Activated T-cell treated with anti-CD3 and anti-CD28 coated beads, Interleukin-2, amount 50 U/mL, for 48 hours (primary cell): ENCODE data around the gene THOC2.
"Not testable (repeated sequence)": the region's sequence is repeated elsewhere in the genome, so short reads cannot be mapped to it uniquely, and the experiment has no call there.

Experiments used
- DNase-seq, 2 experiments: peaks; one replicate each; pipeline ENCODE4 v3.0.0-alpha.2; 2020

THOC2 gene

DNA sequence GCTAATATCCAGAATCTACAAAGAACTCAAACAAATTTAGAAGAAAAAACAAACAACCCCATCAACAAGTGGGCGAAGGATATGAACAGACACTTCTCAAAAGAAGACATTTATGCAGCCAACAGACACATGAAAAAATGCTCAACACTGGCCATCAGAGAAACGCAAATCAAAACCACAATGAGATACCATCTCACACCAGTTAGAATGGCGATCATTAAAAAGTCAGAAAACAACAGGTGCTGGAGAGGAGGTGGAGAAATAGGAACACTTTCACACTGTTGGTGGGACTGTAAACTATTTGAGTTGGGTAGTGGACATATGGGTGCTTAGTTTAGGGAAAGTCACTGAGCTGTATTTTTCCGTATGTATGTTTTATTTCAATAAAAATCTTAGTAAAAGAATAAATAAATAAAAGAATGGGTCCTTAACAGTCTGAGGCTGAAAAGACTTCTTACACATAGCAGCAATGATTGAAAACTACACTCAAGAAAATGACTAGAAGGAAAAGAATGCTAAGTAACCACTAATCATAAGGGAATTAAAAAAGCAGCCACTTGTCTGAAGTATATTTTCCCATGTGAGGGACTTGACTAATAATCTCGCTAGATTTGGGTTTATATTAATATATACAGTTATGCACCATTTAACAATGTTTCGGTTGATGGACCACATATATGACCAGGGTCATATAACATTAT lies 68.2 kb downstream of the THOC2 start:
- DNase-seq: not testable (repeated sequence)

DNA sequence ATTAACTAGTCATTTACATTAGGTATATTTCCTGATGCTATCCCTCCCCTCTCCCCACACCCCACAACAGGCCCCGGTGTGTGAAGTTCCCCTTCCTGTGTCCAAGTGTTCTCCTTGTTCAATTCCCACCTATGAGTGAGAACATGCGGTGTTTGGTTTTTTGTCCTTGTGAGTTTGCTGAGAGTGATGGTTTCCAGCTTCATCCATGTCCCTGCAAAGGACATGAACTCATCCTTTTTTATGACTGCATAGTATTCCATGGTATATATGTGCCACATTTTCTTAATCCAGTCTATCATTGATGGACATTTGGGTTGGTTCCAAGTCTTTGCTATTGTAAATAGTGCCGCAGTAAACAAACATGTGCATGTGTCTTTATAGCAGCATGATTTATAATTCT lies 69.1 kb downstream of the THOC2 start:
- DNase-seq: not testable (repeated sequence)

DNA sequence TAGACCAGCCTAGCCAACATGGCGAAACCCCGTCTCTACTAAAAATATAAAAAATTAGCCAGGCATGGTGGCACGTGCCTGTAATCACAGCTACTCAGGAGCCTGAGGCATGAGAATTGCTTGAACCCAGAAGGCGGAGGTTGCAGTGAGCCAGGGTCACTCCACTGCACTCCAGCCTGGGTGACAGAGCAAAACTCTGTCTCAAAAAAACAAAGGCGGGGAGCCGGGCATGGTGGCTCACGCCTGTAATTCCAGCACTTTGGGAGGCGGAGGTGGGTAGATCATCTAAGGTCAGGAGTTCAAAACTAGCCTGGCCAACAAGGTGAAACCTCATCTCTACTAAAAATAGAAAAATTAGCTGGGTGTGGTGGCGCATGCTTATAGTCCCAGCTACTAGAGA lies 76.3 kb downstream of the THOC2 start:
- not testable (repeated sequence) for DNase-seq

DNA sequence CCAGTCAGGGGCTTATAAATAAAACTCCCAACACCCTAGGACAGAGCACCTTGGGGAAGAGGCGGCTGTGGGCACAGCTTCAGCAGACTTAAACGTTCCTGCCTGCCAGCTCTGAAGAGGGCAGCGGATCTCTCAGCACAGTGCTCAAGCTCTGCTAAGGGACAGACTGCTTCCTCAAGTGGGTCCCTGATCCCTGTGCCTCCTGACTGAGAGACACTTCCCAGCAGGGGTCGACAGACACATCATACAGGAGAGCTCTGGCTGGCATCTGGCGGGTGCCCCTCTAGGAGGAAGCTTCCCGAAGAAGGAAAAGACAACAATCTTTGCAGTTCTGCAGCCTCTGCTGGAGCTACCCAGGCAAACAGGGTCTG lies 84.1 kb downstream of the THOC2 start:
- not testable (repeated sequence) for DNase-seq

DNA sequence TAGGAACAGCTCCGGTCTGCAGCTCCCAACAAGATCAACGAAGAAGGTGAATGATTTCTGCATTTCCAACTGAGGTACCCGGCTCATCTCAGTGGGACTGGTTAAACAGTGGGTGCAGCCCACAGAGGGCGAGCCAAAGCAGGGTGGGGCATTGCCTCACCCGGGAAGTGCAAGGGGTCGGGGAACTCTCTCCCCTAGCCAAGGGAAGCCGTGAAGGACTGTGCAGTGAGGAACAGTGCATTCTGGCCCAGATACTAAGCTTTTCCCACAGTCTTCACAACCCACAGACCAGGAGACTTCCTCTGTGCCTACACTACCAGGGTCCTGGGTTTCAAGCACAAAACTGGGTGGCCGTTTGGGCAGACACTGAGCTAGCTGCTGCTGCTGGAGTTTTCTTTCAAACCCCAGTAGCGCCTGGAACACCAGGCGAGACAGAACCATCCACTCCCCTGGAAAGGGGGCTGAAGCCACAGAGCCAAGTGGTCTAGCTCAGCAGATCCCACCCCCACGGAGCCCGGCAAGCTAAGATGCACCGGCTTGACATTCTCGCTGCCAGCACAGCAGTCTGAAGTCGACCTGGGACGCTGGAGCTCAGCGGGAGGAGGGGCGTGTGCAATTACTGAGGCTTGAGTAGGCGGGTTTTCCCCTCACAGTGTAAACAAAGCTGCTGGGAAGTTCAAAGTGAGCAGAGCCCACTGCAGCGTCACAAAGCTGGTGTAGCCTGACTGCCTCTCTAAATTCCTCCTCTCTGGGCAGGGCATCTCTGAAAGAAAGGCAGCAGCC lies 84.6 kb downstream of the THOC2 start:
- peak in 1 of 2 experiments; percentile 18 for DNase-seq

DNA sequence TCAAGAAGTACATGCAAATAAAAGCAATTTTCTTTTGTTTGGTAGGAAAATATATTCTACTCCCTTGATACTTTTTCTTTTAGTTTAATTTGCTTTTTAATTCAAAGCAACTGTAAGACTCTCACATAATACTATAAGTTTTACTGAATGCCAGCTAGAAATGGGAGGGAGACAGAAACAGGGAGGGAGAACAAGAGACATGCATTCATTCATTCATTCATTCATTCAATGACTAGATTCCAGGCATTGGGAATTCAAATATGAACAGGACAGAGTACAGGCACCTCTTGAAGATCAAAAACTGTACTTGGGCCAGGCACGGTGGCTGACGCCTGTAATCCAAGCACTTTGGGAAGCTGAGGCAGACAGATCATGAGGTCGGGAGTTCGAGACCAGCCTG lies 85.6 kb downstream of the THOC2 start:
- DNase-seq: no peak

DNA sequence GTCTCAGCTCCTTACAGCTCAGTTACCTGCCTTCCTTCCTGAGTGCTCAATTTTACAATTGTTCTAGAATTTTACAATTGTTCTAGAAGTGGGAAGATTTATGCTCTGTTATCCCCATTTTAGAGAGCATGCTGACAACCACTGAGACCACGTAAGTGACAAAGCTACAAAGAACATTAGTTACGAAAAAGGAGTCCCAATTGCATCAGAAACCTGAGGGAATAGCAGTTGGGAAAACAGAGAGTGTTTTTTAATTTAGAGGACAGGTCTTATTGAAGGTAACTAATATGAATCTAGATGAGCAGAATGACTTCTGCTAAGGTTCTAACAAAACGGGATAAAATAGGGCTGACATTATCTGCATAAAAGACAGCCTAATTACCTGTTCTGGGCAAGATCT lies 103.3 kb downstream of the THOC2 start:
- DNase-seq: no peak

DNA sequence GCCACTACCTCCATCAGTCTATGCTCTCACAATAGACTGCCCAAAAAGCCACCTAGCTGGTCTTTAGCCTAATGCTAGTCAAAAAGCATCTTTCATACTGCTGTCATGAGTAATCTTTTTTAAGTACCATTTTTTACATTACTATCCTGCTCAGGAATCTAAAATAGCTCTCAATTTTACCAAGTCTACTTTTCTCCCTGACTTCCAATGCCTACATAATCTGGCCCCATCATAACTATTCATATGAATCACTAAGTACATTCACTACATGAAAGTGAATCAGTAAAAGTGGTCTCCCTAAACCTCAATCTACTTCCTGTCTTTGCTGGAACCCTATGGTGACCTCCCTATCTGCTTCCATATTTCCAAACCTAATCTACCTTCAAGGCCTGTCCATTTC lies 105.9 kb downstream of the THOC2 start:
- no peak for DNase-seq

DNA sequence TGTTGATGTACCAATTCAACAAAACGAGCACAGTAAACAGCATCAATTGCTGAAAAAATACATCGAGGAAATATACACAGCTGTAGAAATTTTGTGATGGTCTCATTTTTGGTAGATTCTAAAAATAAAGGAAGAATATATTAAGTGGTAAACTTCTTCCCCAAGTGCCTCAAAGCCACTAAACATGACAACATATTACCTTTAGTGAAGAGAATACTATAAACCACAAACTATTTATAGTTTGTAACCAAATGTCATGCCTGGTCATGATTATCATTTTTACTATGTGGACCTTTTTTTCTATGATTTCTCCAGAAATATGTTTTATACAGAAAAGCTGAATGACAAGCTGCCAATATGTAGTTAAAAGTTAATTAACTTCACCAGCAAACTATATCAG lies 106.9 kb downstream of the THOC2 start:
- no peak for DNase-seq

DNA sequence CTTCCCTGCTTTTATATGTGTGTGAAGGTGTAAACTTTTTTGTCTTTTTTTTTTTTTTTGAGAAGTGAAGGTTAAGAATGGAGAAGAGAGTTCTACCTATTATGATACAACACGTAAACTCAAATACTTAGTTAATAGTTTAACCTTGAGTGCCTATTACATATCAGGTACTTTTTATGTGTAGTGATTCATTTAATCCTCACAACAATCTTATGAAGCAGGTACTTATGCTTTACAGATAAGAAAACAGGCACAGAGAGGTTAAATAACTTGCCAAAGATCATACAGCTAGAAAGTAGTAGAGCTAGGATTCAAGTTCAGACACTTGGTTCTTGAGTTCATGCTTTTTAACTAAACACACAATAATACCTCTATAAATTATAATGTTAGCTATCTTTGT lies 107.4 kb downstream of the THOC2 start:
- no peak for DNase-seq

DNA sequence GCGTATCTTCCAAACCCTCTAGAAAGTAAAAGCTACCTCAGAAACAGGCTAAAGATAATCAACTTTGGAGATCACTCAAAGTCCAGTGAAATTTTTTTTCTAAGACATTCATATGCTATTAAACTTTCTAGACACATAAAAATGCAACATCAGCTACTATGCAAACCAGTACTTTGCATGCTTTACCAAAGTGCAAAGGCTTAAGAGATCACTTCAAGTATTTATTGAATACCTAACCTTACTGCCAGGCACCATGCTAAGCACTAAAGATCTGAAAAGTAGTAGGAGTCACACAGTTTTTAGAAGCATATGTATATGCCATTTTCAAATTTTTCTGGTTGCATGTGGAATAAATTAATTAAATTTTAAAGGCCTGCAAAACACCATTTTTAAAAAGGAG lies 115.8 kb downstream of the THOC2 start:
- no peak for DNase-seq

DNA sequence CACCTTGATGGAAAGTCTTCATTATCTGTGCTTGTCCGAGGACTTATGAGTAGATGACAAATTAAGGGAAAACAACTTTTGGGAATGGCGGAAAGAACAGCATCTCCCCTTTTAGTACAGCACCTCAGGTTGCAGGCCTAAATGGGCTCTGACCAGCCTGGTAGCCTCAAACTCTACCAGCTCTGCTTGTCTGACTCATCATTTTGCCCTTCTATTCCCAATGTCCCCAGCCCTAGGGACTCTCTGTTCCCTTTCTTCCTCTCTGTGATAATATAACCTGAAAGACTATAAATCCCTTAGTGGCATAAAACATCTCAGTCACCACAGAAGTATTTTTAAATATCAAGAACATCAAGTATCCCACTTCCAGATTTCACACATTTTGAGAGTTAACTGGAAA lies 121.9 kb downstream of the THOC2 start:
- no peak for DNase-seq

DNA sequence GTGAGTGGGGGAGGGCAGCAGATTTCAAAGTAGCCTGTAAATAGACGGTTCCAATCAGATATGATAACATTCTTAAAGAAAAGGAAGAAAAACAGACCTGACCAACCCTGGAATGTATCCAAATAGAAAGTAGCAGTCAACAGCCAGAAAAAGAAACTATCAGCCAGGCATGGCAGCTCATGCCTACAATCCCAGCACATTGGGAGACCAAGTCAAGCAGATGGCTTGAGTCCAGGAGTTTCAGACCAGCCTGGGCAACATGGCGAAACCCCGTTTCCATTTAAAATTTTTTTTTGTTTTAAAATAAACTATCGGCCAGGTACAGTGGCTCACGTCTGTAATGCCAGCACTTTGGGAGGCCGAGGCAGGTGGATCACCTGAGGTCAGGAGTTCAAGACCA lies 125.0 kb downstream of the THOC2 start:
- DNase-seq: no peak

DNA sequence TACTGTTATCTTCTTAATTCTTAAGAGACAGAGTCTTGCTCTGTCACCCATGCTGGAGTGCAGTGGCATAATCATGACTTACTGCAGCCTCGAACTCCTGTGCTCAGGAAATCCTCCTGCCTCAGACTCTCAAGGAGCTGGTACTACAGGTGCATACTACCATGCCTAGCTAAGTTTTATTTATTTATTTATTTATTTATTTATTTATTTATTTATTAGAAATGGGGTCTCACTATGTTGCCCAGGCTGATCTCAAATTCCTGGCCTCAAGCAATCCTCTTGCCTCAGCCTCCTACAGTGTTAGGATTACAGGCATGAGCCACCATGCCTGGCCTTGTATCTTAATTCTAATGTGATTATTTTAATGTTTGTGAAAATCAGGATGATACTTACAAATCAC lies 125.6 kb downstream of the THOC2 start:
- DNase-seq: no peak

DNA sequence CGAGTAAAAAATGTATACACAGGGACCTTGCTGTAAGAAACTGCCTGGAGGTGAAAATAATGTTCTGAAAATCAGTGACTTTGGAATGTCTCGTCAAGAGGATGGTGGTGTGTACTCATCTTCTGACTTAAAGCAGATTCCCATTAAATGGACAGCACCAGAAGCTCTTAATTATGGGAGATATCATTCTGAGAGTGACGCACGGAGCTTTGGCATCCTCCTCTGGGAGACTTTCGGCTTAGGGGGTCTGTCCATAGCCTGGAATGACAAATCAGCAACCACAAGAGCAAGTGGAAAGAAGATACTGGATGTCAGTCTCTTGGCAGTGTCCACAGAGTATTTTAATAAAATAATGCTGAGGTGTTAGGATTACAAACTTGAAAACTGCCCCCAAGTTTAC lies 129.4 kb downstream of the THOC2 start:
- DNase-seq: no peak

DNA sequence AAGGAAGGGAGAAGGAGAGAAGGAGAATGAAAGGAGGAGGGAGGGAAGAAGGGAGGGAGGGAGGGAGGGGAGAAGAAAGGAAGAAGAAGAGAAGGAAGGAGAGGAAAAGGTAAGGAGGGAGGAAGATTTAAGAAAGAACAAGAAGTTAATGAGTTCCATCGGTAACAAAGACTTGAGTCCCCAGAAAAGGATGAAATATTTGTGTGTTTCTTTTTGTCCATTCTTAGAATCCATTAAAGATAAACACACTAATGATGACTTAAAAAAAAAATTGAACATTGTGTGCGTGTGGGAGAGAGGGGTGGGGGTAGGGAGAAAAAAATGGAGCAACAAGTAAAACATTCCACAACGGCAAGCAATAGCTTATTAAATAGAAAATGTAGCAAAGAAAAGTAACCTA lies 131.4 kb downstream of the THOC2 start:
- DNase-seq: no peak

DNA sequence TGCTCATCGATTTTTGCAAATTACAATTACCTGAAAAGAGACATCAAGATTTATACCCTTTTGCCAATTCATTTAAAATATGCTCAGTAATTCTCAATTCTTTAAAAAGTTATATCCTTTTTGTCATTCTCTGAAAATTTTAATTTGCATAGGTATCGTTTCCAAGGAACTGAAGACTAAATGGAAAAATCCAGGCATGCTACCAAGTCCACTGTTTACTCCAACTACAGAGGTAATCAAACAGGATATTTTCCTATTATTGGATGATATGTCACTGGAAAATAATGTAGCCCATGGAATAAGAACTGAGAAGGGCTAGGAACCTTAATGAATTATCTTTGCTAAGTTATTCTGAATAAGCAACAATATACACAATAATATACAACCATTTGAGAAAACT lies 132.7 kb downstream of the THOC2 start:
- no peak for DNase-seq

DNA sequence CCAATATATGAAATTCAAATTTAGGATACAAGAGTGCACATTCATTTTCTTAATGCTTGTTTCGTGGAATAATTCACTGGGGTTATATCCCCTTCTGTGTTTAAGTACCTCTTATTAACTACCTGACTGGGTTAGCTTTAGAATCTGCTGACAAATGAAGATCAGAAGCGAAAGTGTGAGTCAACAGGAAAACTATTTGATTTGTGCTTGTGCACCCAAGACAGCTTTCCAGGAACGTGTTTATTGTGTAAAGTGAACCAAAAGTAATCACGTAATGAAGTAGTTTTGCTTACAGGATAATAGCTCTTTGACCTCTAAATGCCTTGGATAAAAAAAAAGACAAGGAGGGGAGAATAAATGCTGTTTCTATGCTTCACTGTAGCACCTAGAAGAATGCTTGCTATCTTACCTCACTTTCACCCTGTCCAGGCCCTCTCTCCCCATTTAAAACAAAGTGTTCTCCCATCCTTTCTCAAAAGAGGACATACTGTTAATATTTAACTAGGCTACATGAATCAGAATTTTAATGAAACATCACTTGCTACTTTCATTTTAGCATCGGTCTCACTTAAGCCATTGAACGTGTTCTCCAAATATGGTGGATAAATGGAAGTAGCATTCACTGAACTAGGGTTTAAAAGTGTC lies 141.9 kb downstream of the THOC2 start:
- DNase-seq: no peak

DNA sequence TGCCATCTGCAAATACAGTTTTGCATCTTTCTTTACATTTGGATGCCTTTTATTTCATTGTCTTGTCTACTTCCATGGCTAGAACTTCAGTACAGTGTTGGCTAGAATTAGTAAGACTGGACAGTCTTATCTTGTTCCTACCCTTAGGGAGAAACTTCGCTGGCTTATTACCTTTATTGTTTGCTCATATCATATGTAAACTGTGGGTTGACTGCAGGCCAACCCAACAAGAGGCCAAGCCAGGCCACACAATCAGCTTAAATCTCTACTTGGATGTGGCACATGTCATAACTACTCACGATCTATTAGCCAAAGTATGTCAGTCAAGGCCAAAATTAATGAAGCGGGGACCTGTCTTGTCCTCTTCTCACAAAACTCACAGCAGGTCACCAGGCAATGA lies 144.1 kb downstream of the THOC2 start:
- DNase-seq: no peak

DNA sequence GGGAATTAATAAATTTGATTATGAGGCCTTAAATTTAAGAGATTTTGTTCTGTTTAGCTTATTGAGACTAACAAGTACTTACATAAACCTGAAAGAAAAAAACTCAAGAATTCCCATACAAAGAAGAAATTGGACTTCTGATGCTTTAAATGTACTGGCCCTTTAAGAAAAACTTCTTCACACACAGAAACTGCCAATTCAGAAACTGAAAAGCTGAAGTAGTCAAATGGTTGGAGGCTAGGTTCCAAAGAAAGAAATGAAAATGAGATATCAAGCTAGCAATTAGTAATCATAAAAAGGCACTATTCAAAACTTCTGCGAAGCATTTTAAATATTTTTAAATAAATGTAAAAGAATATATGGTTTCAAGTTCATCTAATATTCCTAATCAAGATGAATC lies 151.3 kb downstream of the THOC2 start:
- no peak for DNase-seq

DNA sequence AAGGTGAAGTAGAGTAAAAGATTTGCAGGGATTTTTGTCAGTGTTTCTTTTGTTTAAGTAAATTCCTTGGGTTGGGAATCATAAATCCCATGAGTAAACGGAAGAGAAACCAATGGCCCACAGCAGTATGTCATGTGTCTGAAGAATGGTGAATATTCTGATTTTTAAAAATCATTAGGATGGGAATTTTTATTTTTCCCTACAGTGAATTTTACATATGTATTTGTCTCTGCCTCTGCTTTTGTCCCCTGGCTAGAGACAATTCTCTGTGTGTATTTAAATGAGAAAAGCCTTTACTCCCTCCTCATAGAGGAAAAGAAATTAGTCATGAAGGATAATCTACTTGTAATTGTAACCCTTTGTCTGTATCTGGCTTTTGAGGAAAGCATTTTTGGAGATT lies 152.1 kb downstream of the THOC2 start:
- DNase-seq: no peak

DNA sequence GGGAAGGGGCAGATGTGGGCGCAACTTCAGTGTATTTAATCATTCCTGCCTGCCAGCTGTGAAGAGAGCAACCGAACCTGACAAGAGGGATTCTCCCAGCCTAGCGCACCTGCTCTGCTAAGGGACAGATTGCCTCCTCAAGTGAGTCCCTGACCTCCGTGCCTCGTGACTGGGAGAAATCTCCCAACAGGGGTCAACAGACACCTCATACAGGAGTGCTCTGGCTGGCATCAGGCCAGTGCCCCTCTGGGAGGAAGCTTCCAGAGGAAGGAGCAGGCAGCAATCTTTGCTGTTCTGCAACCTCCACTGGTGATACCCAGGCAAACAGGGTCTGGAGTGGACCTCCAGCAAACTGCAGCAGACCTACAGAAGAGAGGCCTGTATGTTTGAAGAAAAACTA lies 158.8 kb downstream of the THOC2 start:
- DNase-seq: not testable (repeated sequence)

DNA sequence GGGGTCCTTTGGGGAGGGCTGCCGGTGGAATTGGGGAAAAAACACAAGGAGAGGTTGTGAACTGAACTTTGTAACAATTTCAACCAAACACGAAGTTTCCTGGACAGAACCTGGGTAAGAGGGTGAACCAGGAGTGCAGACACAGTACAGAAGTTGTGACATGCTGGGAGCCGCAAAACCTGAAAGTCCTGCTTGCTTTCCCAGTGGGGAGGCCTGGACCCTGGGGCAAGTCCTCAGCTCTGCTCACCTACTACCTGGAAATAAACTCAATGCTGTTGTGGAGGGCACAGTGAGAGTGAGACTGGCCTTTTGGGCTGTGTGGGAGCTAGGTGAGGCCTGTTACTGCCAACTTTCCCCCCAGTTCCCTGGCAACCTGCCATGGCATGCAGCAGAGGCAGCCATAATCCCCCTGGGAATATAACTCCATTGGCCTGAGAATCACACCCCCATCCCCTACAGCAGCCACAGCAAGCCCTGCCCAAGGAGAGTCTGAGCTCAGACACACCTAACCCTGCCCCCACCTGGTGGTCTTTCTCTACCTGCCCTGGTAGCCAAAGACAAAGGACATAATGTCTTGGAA lies 162.8 kb downstream of the THOC2 start:
- no peak for DNase-seq

DNA sequence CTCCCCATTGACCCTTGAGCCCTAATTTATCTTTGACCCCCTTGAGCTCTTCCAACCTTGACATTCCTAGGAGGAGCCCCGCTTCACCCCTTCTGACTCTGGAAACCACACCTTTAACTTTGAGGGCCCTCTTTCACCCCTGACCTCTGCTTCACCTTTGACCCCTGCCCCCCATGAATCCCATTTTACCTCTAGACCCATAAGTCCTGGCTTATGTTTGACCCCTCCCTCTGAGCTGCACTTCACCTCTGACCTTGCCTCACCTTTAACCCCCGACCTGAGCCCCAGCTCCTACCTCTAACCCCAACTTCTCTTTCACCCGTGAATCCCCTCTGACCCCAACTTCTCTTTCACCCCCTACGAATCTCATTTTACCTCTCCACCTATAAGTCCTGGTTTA lies 169.7 kb downstream of the THOC2 start:
- no peak for DNase-seq
